Neutrophil (primary cell): ENCODE data around the gene BCLAF1.

Experiments used
- H3K27ac ChIP-seq: fragments of 200-600 bp; sonication (generic); 2 replicates; pipeline ENCODE4 v1.5.1; 2016; ENCODE audit warnings: mild to moderate bottlenecking, moderate library complexity
- H3K27me3 ChIP-seq: fragments of 200-600 bp; sonication (generic); 2 replicates; pipeline ENCODE4 v1.6.0; 2016; ENCODE audit warnings: mild to moderate bottlenecking
- H3K36me3 ChIP-seq: fragments of 200-600 bp; sonication (generic); 2 replicates; pipeline ENCODE4 v1.5.1; 2017
- H3K4me1 ChIP-seq, 2 experiments: fragments of 200-600 bp in 1 of 2; sonication (generic) in 1 of 2; 1 replicate in 1 of 2; 2 replicates in 1 of 2; pipeline versions ENCODE4 v1.5.1 to v1.6.1; 2013 to 2016; ENCODE audit warnings: low read depth in 1 of 2, low read length in 1 of 2, mild to moderate bottlenecking in 1 of 2, moderate library complexity in 1 of 2; ENCODE audit not compliant: control insufficient read depth in 1 of 2, insufficient read depth in 1 of 2
- H3K4me3 ChIP-seq, 2 experiments: fragments of 200-600 bp in 1 of 2; sonication (generic) in 1 of 2; 1 replicate in 1 of 2; 2 replicates in 1 of 2; pipeline ENCODE4 v1.5.1; 2013 to 2016; ENCODE audit warnings: low read depth in 1 of 2, low read length in 1 of 2, mild to moderate bottlenecking in 1 of 2, moderate library complexity in 1 of 2
- H3K9me3 ChIP-seq: fragments of 200-600 bp; sonication (generic); 2 replicates; pipeline ENCODE4 v1.5.1; 2016
- TF ChIP-seq, protein P1 (sequence below): fragments of 200-600 bp; sonication (generic); IDR thresholded peaks from 2 replicates; pipeline ENCODE4 v1.5.1; 2016; ENCODE audit warnings: antibody characterized with exemption

Gene BCLAF1

DNA sequence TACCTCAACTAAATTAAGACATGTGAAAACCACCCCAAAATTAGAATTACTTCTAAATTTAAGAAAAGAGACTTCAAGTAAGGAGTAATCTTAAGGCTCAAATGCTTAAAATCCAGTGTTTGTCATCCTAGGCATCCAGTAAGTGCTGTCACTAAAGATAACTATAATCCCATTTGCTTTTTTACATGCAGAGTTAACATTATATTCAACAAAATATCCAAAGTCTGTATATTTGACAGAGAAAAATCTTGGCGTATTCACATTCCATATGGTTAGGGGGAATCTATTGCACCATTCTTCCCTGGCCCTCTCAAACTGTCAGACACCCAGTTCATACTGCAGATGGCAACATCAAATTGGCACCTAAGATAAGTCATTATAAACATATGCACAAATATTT is 56.9 kb downstream of the BCLAF1 start:
- Histone ChIP-seq H3K9me3 (no peaks in the 10 kb centered on the region), H3K4me3 (no peak overlapping the region), H3K36me3 (peaks cover 16% of the 10 kb centered on the region), H3K4me1 (peaks cover 6 to 8% of the 10 kb centered on the region in 2 experiments), H3K27me3 (no peaks in the 10 kb centered on the region), H3K27ac (no peak overlapping the region)
- TF ChIP-seq, protein P1, sequence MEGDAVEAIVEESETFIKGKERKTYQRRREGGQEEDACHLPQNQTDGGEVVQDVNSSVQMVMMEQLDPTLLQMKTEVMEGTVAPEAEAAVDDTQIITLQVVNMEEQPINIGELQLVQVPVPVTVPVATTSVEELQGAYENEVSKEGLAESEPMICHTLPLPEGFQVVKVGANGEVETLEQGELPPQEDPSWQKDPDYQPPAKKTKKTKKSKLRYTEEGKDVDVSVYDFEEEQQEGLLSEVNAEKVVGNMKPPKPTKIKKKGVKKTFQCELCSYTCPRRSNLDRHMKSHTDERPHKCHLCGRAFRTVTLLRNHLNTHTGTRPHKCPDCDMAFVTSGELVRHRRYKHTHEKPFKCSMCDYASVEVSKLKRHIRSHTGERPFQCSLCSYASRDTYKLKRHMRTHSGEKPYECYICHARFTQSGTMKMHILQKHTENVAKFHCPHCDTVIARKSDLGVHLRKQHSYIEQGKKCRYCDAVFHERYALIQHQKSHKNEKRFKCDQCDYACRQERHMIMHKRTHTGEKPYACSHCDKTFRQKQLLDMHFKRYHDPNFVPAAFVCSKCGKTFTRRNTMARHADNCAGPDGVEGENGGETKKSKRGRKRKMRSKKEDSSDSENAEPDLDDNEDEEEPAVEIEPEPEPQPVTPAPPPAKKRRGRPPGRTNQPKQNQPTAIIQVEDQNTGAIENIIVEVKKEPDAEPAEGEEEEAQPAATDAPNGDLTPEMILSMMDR, result no peak

DNA sequence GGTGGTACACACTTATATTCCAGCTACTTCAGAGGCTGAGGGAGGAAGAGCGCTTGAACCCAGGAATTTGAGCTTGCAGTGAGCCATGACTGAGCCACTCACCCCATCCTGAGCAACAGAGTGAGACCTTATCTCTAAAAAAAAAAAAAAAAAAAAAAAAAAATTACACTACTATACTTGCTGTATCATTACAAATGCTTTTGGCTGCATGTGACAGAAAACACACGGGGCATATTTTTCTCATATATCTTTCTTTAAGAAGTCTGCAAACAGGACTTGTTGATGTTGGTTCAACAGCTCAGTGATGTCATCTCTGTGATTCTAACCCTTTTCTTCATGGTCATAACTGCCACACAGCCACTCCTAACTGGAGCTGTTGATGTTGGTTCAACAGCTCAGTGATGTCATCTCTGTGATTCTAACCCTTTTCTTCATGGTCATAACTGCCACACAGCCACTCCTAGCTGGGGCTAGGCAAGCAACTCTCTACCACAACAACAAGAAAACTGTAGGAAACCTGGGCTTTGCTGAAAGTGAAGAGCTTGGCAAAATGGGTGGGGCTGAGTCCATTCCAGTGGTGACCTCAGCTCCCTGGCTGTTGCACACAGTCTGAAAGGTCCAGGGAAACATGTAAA is 59.3 kb downstream of the BCLAF1 start:
- TF ChIP-seq, protein P1, result no peak
- Histone ChIP-seq H3K27ac (no peak overlapping the region), H3K4me3 (no peak overlapping the region), H3K9me3 (no peaks in the 10 kb centered on the region), H3K36me3 (peaks cover 16% of the 10 kb centered on the region), H3K27me3 (no peaks in the 10 kb centered on the region), H3K4me1 (peaks cover 7 to 8% of the 10 kb centered on the region in 2 experiments)

DNA sequence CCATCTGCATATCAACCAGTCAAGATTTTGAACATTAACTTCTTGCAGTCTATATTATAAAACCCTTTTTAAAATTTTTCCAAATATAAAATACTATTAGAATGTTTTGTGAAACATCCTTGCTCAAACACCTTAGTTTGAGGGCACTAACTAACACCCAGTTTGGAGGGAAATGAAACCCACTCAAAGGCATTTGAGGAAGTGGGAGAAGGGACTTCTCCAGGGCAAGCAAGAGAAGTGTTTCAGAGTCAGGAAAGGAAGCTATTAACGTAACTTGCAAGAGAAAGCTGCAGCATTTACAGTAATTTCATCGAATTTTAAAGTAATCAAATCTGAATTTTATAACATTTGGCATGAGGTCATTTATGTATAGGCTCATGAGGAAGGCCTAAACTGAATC is 60.8 kb downstream of the BCLAF1 start:
- Histone ChIP-seq H3K27me3 (no peaks in the 10 kb centered on the region), H3K4me1 (peaks cover 7 to 8% of the 10 kb centered on the region in 2 experiments), H3K4me3 (no peak overlapping the region), H3K36me3 (peaks cover 13% of the 10 kb centered on the region), H3K27ac (no peak overlapping the region), H3K9me3 (no peaks in the 10 kb centered on the region)
- TF ChIP-seq, protein P1, result no peak

DNA sequence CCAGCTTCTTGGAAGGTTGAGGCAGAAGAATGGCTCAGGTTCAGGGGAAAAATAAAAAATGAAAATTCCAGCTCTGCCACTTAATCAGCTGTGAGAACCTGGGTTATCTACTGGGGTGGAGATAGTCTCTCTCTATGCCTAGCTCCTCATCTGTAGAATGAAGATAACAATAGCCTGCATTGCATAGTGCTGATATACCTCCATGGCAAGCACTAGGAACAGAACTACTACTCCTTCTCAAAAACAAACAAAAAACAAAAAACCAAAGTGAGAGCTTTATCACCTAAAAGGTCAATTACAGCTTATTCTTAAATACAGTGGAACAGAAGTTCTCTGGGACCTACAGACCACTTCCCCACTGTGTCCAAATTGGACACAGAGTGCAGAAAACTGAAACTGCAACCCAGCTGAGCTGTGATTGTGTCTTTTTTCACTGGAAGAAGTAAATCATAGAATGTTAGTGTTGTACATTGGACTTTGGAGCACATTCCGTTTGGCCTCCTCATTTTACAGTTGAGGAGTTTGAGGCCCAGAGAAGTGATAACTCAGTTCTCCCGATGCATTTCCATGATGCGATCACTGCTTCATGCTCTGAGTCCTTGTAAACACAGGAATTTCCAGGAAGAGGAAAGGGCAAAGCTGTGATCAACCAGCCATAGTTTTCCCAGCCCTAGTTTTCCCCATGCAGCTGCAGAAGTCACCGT is 62.8 kb downstream of the BCLAF1 start:
- Histone ChIP-seq H3K27me3 (no peaks in the 10 kb centered on the region), H3K27ac (no peak overlapping the region), H3K9me3 (no peaks in the 10 kb centered on the region), H3K36me3 (peaks cover 6% of the 10 kb centered on the region), H3K4me1 (peaks cover 7 to 8% of the 10 kb centered on the region in 2 experiments), H3K4me3 (peak overlapping the region; percentile 12 to 47)
- TF ChIP-seq, protein P1, result no peak

DNA sequence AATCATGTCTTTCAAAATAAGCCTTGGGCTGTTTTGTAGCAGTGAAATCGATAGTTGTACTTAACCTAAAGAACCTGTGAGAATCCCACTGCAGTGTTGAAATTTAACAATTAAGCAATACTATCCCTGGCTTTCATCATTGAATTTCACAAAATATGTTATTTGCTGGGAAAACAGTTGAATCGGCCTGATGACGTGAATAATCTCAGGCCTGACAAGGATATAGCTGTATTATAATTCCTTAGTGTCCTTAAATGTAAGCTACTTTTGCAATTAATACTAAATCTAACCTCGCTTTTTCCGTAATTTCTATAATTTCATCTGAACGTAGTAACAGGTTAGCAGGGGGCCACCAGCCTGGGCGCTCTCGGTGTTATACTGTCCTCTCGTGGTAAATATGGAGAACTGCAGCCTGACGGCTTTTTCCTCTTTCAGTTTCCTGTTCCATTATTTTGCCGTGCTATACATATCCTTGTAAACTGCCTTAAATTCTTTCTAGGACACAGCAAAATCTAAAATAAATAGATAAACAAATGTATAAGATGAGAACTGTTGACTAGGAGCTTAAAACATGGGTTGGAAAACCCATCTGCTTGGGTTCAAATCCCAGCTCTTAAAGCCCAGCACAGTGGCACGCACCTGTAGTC is 63.5 kb downstream of the BCLAF1 start:
- Histone ChIP-seq H3K36me3 (peaks cover 4% of the 10 kb centered on the region), H3K4me1 (peaks cover 7 to 8% of the 10 kb centered on the region in 2 experiments), H3K27me3 (no peaks in the 10 kb centered on the region), H3K9me3 (no peaks in the 10 kb centered on the region), H3K27ac (no peak overlapping the region), H3K4me3 (peak overlapping the region; percentile 12 to 47)
- TF ChIP-seq, protein P1, result peak; percentile 87
